GM12865 (cell line): ENCODE results near the gene INTS11.

ENCODE experiments used
- DNase-seq: peaks from one replicate; pipeline ENCODE4 v3.0.0; 2010; ENCODE audit warnings: low read depth
- H3K4me3 ChIP-seq: 2 replicates; pipeline ENCODE4 v1.5.1; 2011; ENCODE audit warnings: mild to moderate bottlenecking, low read depth, low read length, control low read depth
- TF ChIP-seq, protein P1 (sequence below): IDR thresholded peaks from 2 replicates; pipeline ENCODE4 v1.5.1; 2011; ENCODE audit warnings: low read length, control low read depth, low read depth, inconsistent platforms; ENCODE audit not compliant: insufficient read depth; ENCODE audit errors: missing control alignments

Gene INTS11

DNA sequence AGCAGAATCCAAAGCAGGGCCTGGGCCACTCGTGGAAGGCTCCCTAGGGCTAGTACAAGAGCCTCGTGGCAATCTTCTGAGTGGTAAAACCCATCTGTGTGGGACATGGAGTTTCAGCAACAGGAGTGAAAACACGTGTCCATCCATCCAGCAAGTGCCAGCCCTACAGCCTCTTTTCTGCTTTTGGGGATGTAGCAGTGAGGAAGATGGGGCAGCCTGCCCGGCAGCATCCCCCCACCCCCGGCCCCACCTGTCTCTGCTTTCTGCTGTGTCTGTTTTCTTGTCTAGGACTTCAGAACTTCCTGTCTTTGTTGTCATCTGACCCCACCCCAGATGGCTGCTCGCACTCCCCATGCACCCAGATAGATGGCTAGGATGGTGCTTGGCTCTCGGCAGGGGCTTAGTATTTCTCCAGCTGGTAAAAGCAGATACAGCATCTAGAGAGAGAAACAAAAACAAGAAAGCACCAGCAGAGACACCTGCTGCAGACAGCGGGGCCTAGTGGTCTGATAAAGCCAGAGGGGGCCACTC is 1.7 kb upstream of the INTS11 start:
- no peak for DNase-seq
- TF ChIP-seq, protein P1, sequence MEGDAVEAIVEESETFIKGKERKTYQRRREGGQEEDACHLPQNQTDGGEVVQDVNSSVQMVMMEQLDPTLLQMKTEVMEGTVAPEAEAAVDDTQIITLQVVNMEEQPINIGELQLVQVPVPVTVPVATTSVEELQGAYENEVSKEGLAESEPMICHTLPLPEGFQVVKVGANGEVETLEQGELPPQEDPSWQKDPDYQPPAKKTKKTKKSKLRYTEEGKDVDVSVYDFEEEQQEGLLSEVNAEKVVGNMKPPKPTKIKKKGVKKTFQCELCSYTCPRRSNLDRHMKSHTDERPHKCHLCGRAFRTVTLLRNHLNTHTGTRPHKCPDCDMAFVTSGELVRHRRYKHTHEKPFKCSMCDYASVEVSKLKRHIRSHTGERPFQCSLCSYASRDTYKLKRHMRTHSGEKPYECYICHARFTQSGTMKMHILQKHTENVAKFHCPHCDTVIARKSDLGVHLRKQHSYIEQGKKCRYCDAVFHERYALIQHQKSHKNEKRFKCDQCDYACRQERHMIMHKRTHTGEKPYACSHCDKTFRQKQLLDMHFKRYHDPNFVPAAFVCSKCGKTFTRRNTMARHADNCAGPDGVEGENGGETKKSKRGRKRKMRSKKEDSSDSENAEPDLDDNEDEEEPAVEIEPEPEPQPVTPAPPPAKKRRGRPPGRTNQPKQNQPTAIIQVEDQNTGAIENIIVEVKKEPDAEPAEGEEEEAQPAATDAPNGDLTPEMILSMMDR = no peak
- peak overlapping the region; percentile 92; the same call in 1 of the 2 replicates for H3K4me3 ChIP-seq

DNA sequence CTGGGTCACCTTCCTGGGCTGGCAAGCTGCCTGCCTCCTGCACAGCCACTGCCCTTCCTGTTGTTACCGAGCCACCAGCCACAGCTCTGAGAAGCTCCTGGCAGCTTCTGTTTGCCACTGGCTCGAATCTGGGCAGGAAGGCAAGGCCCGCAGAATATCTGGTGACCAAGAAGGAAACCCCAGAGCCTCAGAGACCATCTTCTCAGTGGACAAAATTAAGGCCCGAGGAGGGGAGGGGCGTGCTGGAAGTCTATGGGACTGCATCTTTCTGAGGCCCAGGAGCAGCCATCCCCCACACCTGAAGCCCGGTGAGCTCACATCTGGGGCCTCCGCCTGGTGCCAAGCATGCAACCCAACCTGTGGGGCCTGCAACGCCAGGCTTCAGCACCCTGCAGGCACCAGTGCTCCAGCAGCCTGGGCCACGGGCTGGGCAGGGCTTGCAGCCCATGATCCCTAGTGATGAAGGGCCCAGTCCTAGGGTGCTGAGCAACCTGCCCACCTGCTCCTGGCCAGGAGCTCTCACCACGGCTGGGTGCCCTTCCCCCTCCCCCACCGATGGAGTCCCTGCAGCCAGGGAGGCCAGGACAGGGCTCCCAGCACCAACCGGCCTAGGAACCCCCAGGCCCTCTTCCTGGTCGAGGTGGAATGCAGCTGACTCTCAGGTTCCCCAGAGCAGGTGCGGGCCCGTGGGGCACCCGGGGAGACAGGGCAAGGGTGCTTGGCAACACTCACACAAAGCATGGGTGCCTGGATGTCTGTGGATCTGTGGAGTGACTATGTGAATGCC is 1.0 kb upstream of the INTS11 start:
- DNase-seq = no peak
- peak overlapping the region; percentile 92 for H3K4me3 ChIP-seq
- TF ChIP-seq, protein P1 = no peak

DNA sequence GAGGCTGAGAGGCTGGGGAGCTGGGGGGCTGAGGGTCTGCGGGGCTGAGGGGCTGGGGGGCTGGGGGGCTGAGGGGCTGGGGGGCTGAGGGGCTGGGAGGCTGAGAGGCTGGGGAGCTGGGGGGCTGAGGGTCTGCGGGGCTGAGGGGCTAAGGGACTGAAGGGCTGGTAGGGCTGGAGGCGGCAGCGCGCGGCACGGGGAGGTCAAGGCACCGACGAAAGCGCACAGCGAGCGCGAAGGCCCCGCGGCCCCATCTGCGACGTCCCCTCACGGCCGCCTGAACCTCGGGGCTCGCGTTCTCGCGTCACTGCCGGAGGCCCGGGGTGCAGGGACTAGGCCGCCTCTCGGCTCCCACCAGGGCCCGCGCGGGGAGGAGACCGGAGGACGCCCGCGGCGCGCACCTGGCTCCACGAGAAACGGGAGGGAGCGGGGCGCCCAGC is 356 bp downstream of the INTS11 start:
- TF ChIP-seq, protein P1 = no peak
- peak overlapping the region; percentile 83 for H3K4me3 ChIP-seq
- DNase-seq = no peak

DNA sequence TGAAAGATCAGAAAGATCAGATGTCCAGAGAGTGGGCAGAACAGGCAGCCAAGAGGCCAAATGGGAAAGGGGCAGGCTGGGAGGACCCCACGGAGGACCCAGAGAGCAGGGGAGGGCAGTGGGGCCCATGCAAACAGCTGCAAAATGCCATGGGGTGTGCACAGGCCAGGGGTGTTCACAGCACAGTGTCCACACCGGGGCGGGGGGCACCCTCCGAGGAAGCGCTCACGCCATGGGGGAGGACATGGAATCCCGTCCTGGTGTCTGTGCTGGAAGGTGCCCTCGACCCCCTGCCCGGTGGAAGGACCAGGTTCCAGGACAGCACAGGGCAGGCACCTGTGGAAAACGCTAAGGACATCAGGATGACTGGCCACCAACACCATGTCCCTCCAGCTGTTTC is 1.5 kb downstream of the INTS11 start:
- no peak overlapping the region for H3K4me3 ChIP-seq
- no peak for DNase-seq
- TF ChIP-seq, protein P1 = no peak

DNA sequence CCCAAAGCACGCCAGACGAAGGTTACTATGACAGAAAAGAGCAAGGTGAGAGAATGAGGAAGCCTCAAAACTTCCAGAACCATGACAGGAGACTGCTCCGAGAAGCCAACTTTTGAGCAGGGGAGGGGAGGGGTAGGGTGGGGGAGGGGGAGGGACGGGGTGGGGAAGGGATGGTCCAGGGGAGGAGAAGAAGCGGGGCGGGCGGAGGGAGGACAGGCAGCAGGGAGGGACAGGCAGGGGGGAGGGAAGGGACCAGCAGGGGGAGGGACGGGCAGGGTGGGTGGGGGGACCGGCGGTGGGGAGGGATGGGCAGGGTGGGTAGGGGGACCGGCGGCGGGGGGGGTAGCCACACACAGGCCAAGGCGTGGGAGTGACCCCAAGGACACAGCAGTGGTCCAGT is 2.0 kb downstream of the INTS11 start:
- H3K4me3 ChIP-seq = no peak overlapping the region
- no peak for DNase-seq
- TF ChIP-seq, protein P1 = no peak

DNA sequence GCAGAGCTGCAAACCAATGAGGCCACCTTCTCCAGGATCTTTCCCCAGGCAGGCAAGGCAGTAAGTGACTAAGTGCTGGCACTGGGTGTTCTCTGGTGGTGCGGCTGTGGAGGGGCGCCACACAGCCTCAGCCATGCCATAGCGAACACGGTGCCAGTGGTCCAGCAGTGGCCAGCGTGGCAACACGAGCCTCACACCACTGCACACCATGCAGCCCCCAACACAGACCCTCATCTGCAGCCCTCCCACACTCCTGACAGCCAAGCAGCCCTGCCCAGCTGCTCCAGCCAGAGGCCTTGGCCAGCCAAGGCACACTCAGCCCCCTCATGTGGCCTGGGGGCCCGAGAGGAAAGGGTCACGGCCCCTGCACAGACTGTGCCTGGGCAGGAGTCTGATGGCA is 3.0 kb downstream of the INTS11 start:
- DNase-seq = no peak
- no peak overlapping the region for H3K4me3 ChIP-seq
- TF ChIP-seq, protein P1 = no peak
